Prostate gland (tissue), 2 donors: ENCODE measurements around the gene ZC3HAV1L. TPM values are rescaled to one million over a fixed set of nuclear protein-coding genes. Genes with fewer than 3 reads are reported as not detected.

ENCODE experiments used
- DNase-seq: peaks from one replicate; pipeline ENCODE4 v3.0.0-alpha.2; 2019; ENCODE audit warnings: low spot score
- H3K27ac ChIP-seq, 2 donors: fragments of 200-600 bp; sonication (generic); 2 replicates each; pipeline ENCODE4 v1.5.1; 2017 to 2019
- H3K27me3 ChIP-seq: fragments of 200-600 bp; sonication (generic); replicated peaks from 2 replicates; pipeline ENCODE4 v1.5.1; 2019; ENCODE audit not compliant: insufficient read depth
- H3K36me3 ChIP-seq, 2 donors: fragments of 200-600 bp; sonication (generic); 1 replicate in 1 of 2; 2 replicates in 1 of 2; pipeline versions ENCODE4 v1.5.1 to v1.8.1; 2017 to 2019
- H3K4me1 ChIP-seq: fragments of 200-600 bp; sonication (generic); replicated peaks from 2 replicates; pipeline ENCODE4 v1.5.1; 2019
- H3K4me3 ChIP-seq, 2 donors: fragments of 200-600 bp; sonication (generic); 2 replicates each; pipeline ENCODE4 v1.5.1; 2017 to 2019
- H3K9me3 ChIP-seq: fragments of 200-600 bp; sonication (generic); 2 replicates; pipeline ENCODE4 v1.5.1; 2017
- POLR2A ChIP-seq: fragments of 450-650 bp; IDR thresholded peaks from one replicate; pipeline ENCODE4 v1.6.1; 2016; ENCODE audit warnings: antibody characterized with exemption, mild to moderate bottlenecking
- POLR2AphosphoS5 ChIP-seq: sonication (generic); formaldehyde crosslinking; IDR thresholded peaks from one replicate; pipeline ENCODE4 v1.6.1; 2017; ENCODE audit warnings: antibody characterized with exemption
- WGBS: methylation state at CpG from one replicate; pipeline ENCODE4 v1.1.5; 2018; 5-methylcytosine and 5-hydroxymethylcytosine counted together
- intact Hi-C: fragments of 100-400 bp; cut with DNase I; formaldehyde crosslinking; loops from one replicate; pipeline ENCODE4 v1.14.2; 2022
- total RNA-seq, 2 donors: library from RNA; depleted of rRNA; stranded (reverse); fragments of >200 nt; gene quantifications; one replicate each; pipeline ENCODE4 v1.1.0, GENCODE V29; 2016
- TF ChIP-seq, protein P1 (sequence below), 4 experiments: fragments of 200-600 bp in 2 of 4; fragments of 450-650 bp in 2 of 4; sonication (generic) in 2 of 4; IDR thresholded peaks; 1 replicate in 3 of 4; 2 replicates in 1 of 4; pipeline ENCODE4 v1.5.1; 2016 to 2019; ENCODE audit warnings: antibody characterized with exemption in 4 of 4, mild to moderate bottlenecking in 2 of 4, moderate library complexity in 2 of 4

The ZC3HAV1L gene
- total RNA-seq, 2 donors from 2014 or later: 25.8 to 26.0 TPM

DNA sequence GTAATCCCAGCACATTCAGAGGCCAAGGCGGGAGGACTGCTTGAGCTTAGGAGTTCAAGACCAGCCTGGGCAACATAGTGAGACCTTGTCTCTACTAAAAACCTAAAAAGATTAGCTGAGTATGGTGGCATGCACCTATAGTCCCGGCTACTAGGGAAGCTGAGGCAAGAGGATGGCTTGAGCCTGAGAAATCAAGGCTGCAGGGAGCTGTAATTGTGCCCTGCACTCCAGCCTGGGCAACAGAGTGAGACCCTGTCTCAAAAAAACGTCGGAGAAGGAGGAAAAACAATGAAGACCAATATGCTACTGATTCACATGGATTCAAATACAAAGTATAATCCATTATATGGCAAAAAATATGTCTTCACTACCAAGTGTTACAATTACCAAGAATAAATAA is 13.6 kb downstream of the ZC3HAV1L start:
- 89% methylated on average over 4 of the region's 4 CpGs for WGBS
- no peak overlapping the region for H3K4me3 ChIP-seq
- DNase-seq: no peak
- H3K4me1 ChIP-seq: no peaks in the 10 kb centered on the region
- H3K36me3 ChIP-seq: no peaks in the 10 kb centered on the region
- no peaks in the 10 kb centered on the region for H3K27me3 ChIP-seq
- no peaks in the 10 kb centered on the region for H3K9me3 ChIP-seq
- intact Hi-C loops: no loop called here
- no peak overlapping the region for H3K27ac ChIP-seq
- TF ChIP-seq POLR2A (no peak), POLR2AphosphoS5 (no peak)
- TF ChIP-seq, protein P1, sequence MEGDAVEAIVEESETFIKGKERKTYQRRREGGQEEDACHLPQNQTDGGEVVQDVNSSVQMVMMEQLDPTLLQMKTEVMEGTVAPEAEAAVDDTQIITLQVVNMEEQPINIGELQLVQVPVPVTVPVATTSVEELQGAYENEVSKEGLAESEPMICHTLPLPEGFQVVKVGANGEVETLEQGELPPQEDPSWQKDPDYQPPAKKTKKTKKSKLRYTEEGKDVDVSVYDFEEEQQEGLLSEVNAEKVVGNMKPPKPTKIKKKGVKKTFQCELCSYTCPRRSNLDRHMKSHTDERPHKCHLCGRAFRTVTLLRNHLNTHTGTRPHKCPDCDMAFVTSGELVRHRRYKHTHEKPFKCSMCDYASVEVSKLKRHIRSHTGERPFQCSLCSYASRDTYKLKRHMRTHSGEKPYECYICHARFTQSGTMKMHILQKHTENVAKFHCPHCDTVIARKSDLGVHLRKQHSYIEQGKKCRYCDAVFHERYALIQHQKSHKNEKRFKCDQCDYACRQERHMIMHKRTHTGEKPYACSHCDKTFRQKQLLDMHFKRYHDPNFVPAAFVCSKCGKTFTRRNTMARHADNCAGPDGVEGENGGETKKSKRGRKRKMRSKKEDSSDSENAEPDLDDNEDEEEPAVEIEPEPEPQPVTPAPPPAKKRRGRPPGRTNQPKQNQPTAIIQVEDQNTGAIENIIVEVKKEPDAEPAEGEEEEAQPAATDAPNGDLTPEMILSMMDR (IDR thresholded peaks at IDR 0.05): no peak

GRCh38 chr7:139018910-139019309 is 16.9 kb downstream of the ZC3HAV1L start:
- Histone ChIP-seq H3K27ac (no peak overlapping the region), H3K27me3 (no peaks in the 10 kb centered on the region), H3K9me3 (no peaks in the 10 kb centered on the region), H3K36me3 (no peaks in the 10 kb centered on the region), H3K4me3 (no peak overlapping the region), H3K4me1 (no peaks in the 10 kb centered on the region)
- WGBS: 94% methylated on average over 3 of the region's 3 CpGs
- DNase-seq: no peak
- no peak for TF ChIP-seq POLR2A
- TF ChIP-seq, protein P1 (IDR thresholded peaks at IDR 0.05): no peak
- no peak for TF ChIP-seq POLR2AphosphoS5
- intact Hi-C loops: loop anchor here (10.0 kb wide), 1 partner anchor 234 kb away; no protein-coding TSS in a partner anchor

GRCh38 chr7:139016931-139017511 is 18.8 kb downstream of the ZC3HAV1L start:
- TF ChIP-seq POLR2A: no peak
- TF ChIP-seq, protein P1 (IDR thresholded peaks at IDR 0.05): peak in 3 of 4 experiments; percentile 54 to 65 (median 59)
- peak; percentile 15 for TF ChIP-seq POLR2AphosphoS5
- no peaks in the 10 kb centered on the region for H3K4me1 ChIP-seq
- no peak overlapping the region for H3K27ac ChIP-seq
- DNase-seq: peak; percentile 50
- no peaks in the 10 kb centered on the region for H3K36me3 ChIP-seq
- H3K9me3 ChIP-seq: no peaks in the 10 kb centered on the region
- H3K27me3 ChIP-seq: no peaks in the 10 kb centered on the region
- H3K4me3 ChIP-seq: no peak overlapping the region
- intact Hi-C loops: loop anchor here (2.0 to 10.0 kb wide), 2 partner anchors 58 to 232 kb away; no protein-coding TSS in a partner anchor
- 26% methylated on average over 7 of the region's 7 CpGs for WGBS

- Histone ChIP-seq H3K4me1 (no peaks in the 10 kb centered on the region), H3K27me3 (no peaks in the 10 kb centered on the region), H3K9me3 (no peaks in the 10 kb centered on the region), H3K27ac (no peak overlapping the region), H3K4me3 (no peak overlapping the region), H3K36me3 (no peaks in the 10 kb centered on the region)
- WGBS: 84% methylated on average over 3 of the region's 3 CpGs
- no peak for DNase-seq
- TF ChIP-seq POLR2AphosphoS5 (no peak), POLR2A (no peak)
- TF ChIP-seq, protein P1 (IDR thresholded peaks at IDR 0.05): no peak
- intact Hi-C loops: loop anchor here (10.0 kb wide), 1 partner anchor 227 kb away; no protein-coding TSS in a partner anchor
These were observed 24.5 kb downstream of the ZC3HAV1L start for GRCh38 chr7:139011373-139011772.
